Activated naive CD8-positive, alpha-beta T cell treated with anti-CD3 and anti-CD28 coated beads, Interleukin-2, amount 10 ng/mL, durations not matched to agents 7 days and 5 days (primary cell): Measurements from ENCODE around the gene PRSS12. TPM values are rescaled to one million over a fixed set of nuclear protein-coding genes. Genes with fewer than 3 reads are reported as not detected.

ENCODE experiments used
- ATAC-seq: fragments of 150-1000 bp; cut with Tn5 transposase; one replicate; pipeline ENCODE4 v1.10.0; 2021; ENCODE audit warnings: low read depth, moderate library complexity
- POLR2A ChIA-PET: fragments of 350-600 bp; sonication (Branson Sonifier 250); formaldehyde crosslinking; loops from one replicate; lab custom pipeline; 2021; ENCODE audit warnings: antibody characterized with exemption; lab: Charles Lee
- DNase-seq: peaks from one replicate; pipeline ENCODE4 v3.0.0; 2021
- H3K27ac Mint-ChIP-seq: one replicate; pipeline ENCODE4 v1.8.0; 2022; ENCODE audit warnings: mild to moderate bottlenecking, mixed read lengths
- H3K27me3 Mint-ChIP-seq: one replicate; pipeline ENCODE4 v1.8.0; 2022; ENCODE audit warnings: mild to moderate bottlenecking, moderate library complexity, mixed read lengths
- H3K36me3 Mint-ChIP-seq: one replicate; pipeline ENCODE4 v1.8.0; 2021; ENCODE audit warnings: mild to moderate bottlenecking, mixed read lengths
- H3K4me1 Mint-ChIP-seq: one replicate; pipeline ENCODE4 v1.8.0; 2021; ENCODE audit warnings: mixed read lengths
- H3K4me3 Mint-ChIP-seq: one replicate; pipeline ENCODE4 v1.8.0; 2022; ENCODE audit warnings: mild to moderate bottlenecking, moderate library complexity, mixed read lengths
- H3K9me3 Mint-ChIP-seq: one replicate; pipeline ENCODE4 v1.8.0; 2021; ENCODE audit warnings: mixed read lengths
- total RNA-seq, 2 experiments: library from RNA; stranded (reverse); gene quantifications; one replicate each; pipeline ENCODE4 v1.2.3, GENCODE V29; 2021

Gene PRSS12
- total RNA-seq, 2 experiments from 2014 or later, result not detected

DNA sequence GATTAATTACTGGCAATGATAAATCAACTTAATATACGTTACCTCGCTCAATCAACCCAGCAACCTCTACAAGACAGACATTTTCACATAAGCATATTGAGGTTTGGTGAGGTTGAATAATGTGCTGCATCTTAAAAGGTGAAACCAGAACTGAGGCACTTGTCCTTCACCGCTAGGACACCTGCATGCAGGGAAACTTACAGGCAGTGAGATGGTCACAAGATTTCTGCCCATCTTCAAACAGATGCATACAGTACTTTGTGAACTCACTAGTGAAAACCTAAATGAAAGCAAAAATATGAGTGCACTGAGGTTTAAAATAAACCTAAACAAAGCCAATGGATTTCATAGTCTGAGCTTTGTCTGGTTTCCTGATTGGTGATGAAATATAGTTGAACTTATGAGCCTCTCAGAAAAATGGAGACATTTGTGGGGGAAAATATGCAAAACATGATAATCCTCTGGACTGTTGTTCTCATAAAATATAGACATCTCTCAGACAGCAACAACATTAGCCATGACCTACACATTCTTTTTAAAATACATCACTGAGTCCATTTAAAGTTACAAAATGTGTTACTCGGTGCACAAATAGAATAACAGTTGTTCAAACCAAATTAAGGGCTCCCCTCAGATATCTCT, 20.9 kb upstream of the PRSS12 start:
- POLR2A ChIA-PET, result no interaction called here
- Mint-ChIP-seq H3K36me3 (no peaks in the 10 kb centered on the region), H3K27ac (no peak overlapping the region), H3K4me1 (no peaks in the 10 kb centered on the region), H3K4me3 (no peak overlapping the region), H3K9me3 (no peaks in the 10 kb centered on the region), H3K27me3 (peaks cover 6% of the 10 kb centered on the region)
- no peak for DNase-seq
- no peak for ATAC-seq

DNA sequence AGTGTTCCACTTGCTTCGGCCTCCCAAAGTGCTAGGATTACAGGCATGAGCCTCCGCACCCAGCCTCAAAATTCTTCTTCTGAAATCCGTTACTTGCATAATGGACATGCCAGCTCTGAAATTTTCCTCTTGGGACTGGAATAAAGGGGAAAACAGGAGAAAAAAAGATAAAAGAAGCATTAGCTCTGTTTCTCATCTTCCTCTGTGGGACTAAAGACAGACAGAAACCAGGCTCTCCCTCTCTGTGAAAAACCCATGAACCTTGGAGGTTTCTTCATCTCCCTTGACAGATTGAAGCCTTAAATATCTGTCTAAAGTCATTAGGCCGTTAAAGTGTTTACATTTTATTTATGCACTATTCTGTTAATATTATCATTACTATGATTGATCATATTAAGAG, 19.4 kb upstream of the PRSS12 start:
- no peak overlapping the region for H3K27ac Mint-ChIP-seq
- ATAC-seq (no peak), DNase-seq (no peak)
- H3K4me3 Mint-ChIP-seq, result no peak overlapping the region
- POLR2A ChIA-PET, result no interaction called here
- no peaks in the 10 kb centered on the region for H3K36me3 Mint-ChIP-seq
- H3K27me3 Mint-ChIP-seq, result peaks cover 9% of the 10 kb centered on the region
- H3K4me1 Mint-ChIP-seq, result no peaks in the 10 kb centered on the region
- no peaks in the 10 kb centered on the region for H3K9me3 Mint-ChIP-seq

DNA sequence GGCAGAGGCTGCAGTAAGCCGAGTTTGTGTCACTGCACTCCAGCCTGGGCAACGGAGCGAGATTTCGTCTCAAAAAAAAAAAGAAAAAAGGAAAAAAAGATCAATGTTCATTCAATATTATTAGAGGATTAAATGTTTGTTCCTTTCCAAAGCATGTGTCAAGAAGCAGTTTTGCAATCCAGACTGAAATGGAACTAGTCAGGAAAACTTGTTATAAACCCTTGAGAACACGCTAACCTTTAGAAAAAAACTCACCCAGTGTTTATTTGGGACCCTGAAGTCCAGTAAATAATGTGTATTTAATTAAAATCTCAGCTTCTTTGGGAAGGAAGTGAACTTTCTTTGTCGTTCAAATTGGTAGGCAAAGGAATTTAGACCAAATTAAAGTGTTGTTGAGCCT, 16.4 kb upstream of the PRSS12 start:
- DNase-seq (no peak), ATAC-seq (no peak)
- no peaks in the 10 kb centered on the region for H3K4me1 Mint-ChIP-seq
- no peaks in the 10 kb centered on the region for H3K9me3 Mint-ChIP-seq
- H3K27me3 Mint-ChIP-seq, result peaks cover 9% of the 10 kb centered on the region
- H3K36me3 Mint-ChIP-seq, result no peaks in the 10 kb centered on the region
- POLR2A ChIA-PET, result no interaction called here
- H3K27ac Mint-ChIP-seq, result no peak overlapping the region
- H3K4me3 Mint-ChIP-seq, result no peak overlapping the region

DNA sequence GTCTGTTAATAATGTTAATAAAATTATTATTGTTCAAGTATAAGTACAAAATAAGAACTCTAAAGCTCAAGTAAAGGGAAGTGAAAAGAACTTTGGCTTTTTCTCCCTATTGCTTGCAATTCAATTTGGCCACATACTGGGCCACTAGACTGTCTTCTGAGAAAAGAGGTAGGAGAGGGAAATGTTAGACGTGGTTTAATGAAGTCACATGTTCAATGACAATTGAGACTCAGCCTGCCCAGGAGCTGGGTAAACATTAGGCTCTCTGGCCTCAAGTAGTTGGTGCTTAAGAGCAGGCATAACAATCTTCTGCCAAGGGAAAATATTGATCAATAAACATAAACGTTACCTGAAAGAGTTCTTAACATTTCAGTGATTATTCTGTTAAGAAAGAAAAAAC, 15.1 kb upstream of the PRSS12 start:
- H3K4me3 Mint-ChIP-seq, result no peak overlapping the region
- H3K27me3 Mint-ChIP-seq, result peaks cover 12% of the 10 kb centered on the region
- POLR2A ChIA-PET, result no interaction called here
- H3K27ac Mint-ChIP-seq, result no peak overlapping the region
- no peaks in the 10 kb centered on the region for H3K36me3 Mint-ChIP-seq
- H3K4me1 Mint-ChIP-seq, result no peaks in the 10 kb centered on the region
- no peak for DNase-seq
- ATAC-seq, result no peak
- no peaks in the 10 kb centered on the region for H3K9me3 Mint-ChIP-seq

DNA sequence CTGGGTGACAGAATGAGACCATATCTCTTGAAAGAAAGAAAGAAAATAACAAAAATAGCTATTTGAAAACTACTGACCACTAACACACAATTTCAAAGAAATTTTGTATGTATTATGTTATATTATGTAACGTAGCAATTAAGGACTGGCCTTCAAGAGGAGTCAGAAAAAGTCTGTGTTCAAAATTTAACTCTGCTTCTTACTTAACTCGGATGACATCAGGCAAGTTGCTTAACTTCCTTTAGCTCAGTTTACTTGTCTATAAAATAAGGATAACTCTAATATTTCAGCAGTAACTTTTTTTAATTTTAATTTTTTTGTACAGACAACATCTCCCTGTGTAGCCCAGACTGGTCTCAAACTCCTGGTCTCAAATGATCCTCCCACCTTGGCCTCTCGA, 14.6 kb upstream of the PRSS12 start:
- Mint-ChIP-seq H3K4me3 (no peak overlapping the region), H3K36me3 (no peaks in the 10 kb centered on the region), H3K9me3 (no peaks in the 10 kb centered on the region), H3K27me3 (peaks cover 9% of the 10 kb centered on the region), H3K27ac (no peak overlapping the region), H3K4me1 (no peaks in the 10 kb centered on the region)
- no peak for ATAC-seq
- no peak for DNase-seq
- POLR2A ChIA-PET, result no interaction called here

- DNase-seq (no peak), ATAC-seq (no peak)
- Mint-ChIP-seq H3K9me3 (no peaks in the 10 kb centered on the region), H3K4me1 (no peaks in the 10 kb centered on the region), H3K4me3 (no peak overlapping the region), H3K27me3 (peaks cover 26% of the 10 kb centered on the region), H3K27ac (no peak overlapping the region), H3K36me3 (no peaks in the 10 kb centered on the region)
- POLR2A ChIA-PET, result no interaction called here
Measured at GRCh38 chr4:118363166-118363565, 10.4 kb upstream of the PRSS12 start.

- H3K4me3 Mint-ChIP-seq, result no peak overlapping the region
- no peaks in the 10 kb centered on the region for H3K36me3 Mint-ChIP-seq
- H3K27ac Mint-ChIP-seq, result no peak overlapping the region
- DNase-seq (no peak), ATAC-seq (no peak)
- H3K4me1 Mint-ChIP-seq, result no peaks in the 10 kb centered on the region
- peaks cover 35% of the 10 kb centered on the region for H3K27me3 Mint-ChIP-seq
- H3K9me3 Mint-ChIP-seq, result no peaks in the 10 kb centered on the region
- POLR2A ChIA-PET, result no interaction called here
Measured at GRCh38 chr4:118361192-118361591, 8.4 kb upstream of the PRSS12 start.

DNA sequence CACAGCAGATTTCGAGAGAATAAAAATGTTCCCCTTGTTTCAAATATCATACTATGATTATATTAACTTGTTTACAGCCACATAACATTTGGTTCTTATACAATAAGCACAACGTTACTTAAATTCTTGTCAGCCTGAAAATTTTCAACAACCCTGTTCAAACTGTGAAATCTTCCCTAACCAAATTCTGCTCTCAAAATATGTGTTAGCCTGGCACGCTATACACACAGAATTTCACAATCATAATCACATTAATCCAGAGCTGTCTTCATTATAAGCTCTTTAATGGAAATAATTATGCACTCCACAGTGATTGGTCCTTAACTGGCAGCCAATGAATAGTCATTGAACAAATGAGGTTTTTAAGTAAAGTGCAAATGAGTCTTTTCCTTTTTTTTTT, 7.3 kb upstream of the PRSS12 start:
- Mint-ChIP-seq H3K4me1 (no peaks in the 10 kb centered on the region), H3K36me3 (peaks cover 1% of the 10 kb centered on the region), H3K4me3 (no peak overlapping the region), H3K27me3 (peaks cover 46% of the 10 kb centered on the region), H3K27ac (no peak overlapping the region), H3K9me3 (no peaks in the 10 kb centered on the region)
- POLR2A ChIA-PET, result no interaction called here
- ATAC-seq (no peak), DNase-seq (no peak)

GRCh38 chr4:118357601-118358000, 4.8 kb upstream of the PRSS12 start:
- Mint-ChIP-seq H3K27me3 (peaks cover 63% of the 10 kb centered on the region), H3K36me3 (peaks cover 1% of the 10 kb centered on the region), H3K9me3 (no peaks in the 10 kb centered on the region), H3K4me3 (no peak overlapping the region), H3K4me1 (peaks cover 6% of the 10 kb centered on the region), H3K27ac (no peak overlapping the region)
- ATAC-seq (no peak), DNase-seq (no peak)
- POLR2A ChIA-PET, result no interaction called here

GRCh38 chr4:118356731-118357130, 3.9 kb upstream of the PRSS12 start:
- Mint-ChIP-seq H3K4me1 (peaks cover 8% of the 10 kb centered on the region), H3K4me3 (no peak overlapping the region), H3K27ac (no peak overlapping the region), H3K36me3 (peaks cover 1% of the 10 kb centered on the region), H3K9me3 (no peaks in the 10 kb centered on the region), H3K27me3 (peaks cover 65% of the 10 kb centered on the region)
- DNase-seq (no peak), ATAC-seq (no peak)
- POLR2A ChIA-PET, result no interaction called here

DNA sequence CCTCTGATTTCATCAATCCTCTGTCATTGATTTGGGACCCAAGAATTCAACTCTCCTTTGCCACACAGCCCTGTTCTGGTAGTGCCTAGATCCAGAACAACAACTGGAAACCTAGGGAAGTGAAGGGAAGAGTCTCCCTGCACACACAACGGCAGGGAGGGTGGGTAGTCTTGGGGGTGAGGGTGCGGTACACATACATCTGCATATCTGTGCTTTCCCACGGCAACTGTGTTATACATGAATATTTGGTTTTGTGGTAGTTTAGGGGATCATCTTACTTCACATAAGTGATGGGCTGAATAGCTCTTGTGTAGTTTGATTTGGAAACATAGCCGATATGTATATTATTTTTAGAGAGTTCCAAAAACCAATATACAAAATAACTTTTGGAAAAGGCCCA, 3.3 kb upstream of the PRSS12 start:
- no peak for ATAC-seq
- DNase-seq, result no peak
- no peak overlapping the region for H3K4me3 Mint-ChIP-seq

GRCh38 chr4:118354913-118355312, 2.1 kb upstream of the PRSS12 start:
- H3K36me3 Mint-ChIP-seq, result peaks cover 1% of the 10 kb centered on the region

More for the DNA sequence above, 3.3 kb upstream of the PRSS12 start:
- POLR2A ChIA-PET, result no interaction called here
- peaks cover 1% of the 10 kb centered on the region for H3K36me3 Mint-ChIP-seq
- peaks cover 9% of the 10 kb centered on the region for H3K4me1 Mint-ChIP-seq
- no peak overlapping the region for H3K27ac Mint-ChIP-seq
- H3K9me3 Mint-ChIP-seq, result no peaks in the 10 kb centered on the region
- H3K27me3 Mint-ChIP-seq, result peaks cover 71% of the 10 kb centered on the region

GRCh38 chr4:118353534-118354030, 779 bp upstream of the PRSS12 start:
- ATAC-seq, result no peak
- Mint-ChIP-seq H3K4me1 (peaks cover 9% of the 10 kb centered on the region), H3K27me3 (peaks cover 78% of the 10 kb centered on the region), H3K36me3 (peaks cover 1% of the 10 kb centered on the region), H3K9me3 (no peaks in the 10 kb centered on the region), H3K27ac (no peak overlapping the region), H3K4me3 (peak overlapping the region; percentile 86)
- DNase-seq, result no peak
- POLR2A ChIA-PET, result no interaction called here

More at GRCh38 chr4:118354913-118355312, 2.1 kb upstream of the PRSS12 start:
- H3K4me1 Mint-ChIP-seq, result peaks cover 9% of the 10 kb centered on the region
- ATAC-seq, result no peak
- POLR2A ChIA-PET, result no interaction called here
- no peaks in the 10 kb centered on the region for H3K9me3 Mint-ChIP-seq
- peaks cover 75% of the 10 kb centered on the region for H3K27me3 Mint-ChIP-seq
- DNase-seq, result no peak
- H3K27ac Mint-ChIP-seq, result no peak overlapping the region
- no peak overlapping the region for H3K4me3 Mint-ChIP-seq
